CD8-positive, alpha-beta memory T cell (primary cell): ENCODE measurements around the gene TCF7L2. TPM values are rescaled to one million over a fixed set of nuclear protein-coding genes. Genes with fewer than 3 reads are reported as not detected.

Experiments used
- CTCF ChIA-PET: fragments of 350-600 bp; sonication (Branson Sonifier 250); formaldehyde crosslinking; loops from one replicate; lab custom pipeline; 2021; ENCODE audit warnings: antibody characterized with exemption; lab: Charles Lee
- POLR2A ChIA-PET: fragments of 350-600 bp; sonication (Branson Sonifier 250); formaldehyde crosslinking; loops from one replicate; lab custom pipeline; 2021; ENCODE audit warnings: antibody characterized with exemption; lab: Charles Lee
- DNase-seq, 5 donors: peaks; one replicate each; pipeline versions ENCODE4 v3.0.0 to v3.0.0-alpha.2; 2020 to 2022; ENCODE audit warnings: mixed read lengths in 1 of 5
- H3K27ac ChIP-seq: one replicate; pipeline ENCODE4 v1.7.0; 2013; ENCODE audit warnings: low read depth, mild to moderate bottlenecking, low read length, moderate library complexity
- H3K27me3 ChIP-seq: 2 replicates; pipeline ENCODE4 v1.7.0; 2013; ENCODE audit warnings: low read length, mild to moderate bottlenecking; ENCODE audit not compliant: insufficient read depth, poor library complexity, severe bottlenecking
- H3K36me3 ChIP-seq: 2 replicates; pipeline ENCODE4 v1.7.0; 2013; ENCODE audit warnings: mild to moderate bottlenecking, low read length, moderate library complexity; ENCODE audit not compliant: insufficient read depth
- H3K4me1 ChIP-seq: 2 replicates; pipeline ENCODE4 v1.7.0; 2013; ENCODE audit warnings: mild to moderate bottlenecking, low read length, moderate library complexity; ENCODE audit not compliant: insufficient read depth
- H3K4me3 ChIP-seq: 2 replicates; pipeline ENCODE4 v1.7.0; 2013; ENCODE audit warnings: mild to moderate bottlenecking, low read length
- H3K9me3 ChIP-seq: 2 replicates; pipeline ENCODE4 v1.7.0; 2013; ENCODE audit warnings: mild to moderate bottlenecking, low read length
- H3K27ac Mint-ChIP-seq, 8 donors: one replicate each; pipeline ENCODE4 v1.8.0; 2020 to 2021; ENCODE audit warnings: mixed read lengths in 8 of 8, mild to moderate bottlenecking in 6 of 8, inconsistent platforms in 3 of 8, moderate library complexity in 3 of 8
- H3K27me3 Mint-ChIP-seq, 2 donors: one replicate each; pipeline ENCODE4 v1.8.0; 2020 to 2021; ENCODE audit warnings: mixed read lengths in 2 of 2, mild to moderate bottlenecking in 1 of 2, moderate library complexity in 1 of 2
- H3K36me3 Mint-ChIP-seq, 3 donors: one replicate each; pipeline ENCODE4 v1.8.0; 2020 to 2021; ENCODE audit warnings: mixed read lengths in 3 of 3, inconsistent platforms in 1 of 3, mild to moderate bottlenecking in 1 of 3
- H3K4me1 Mint-ChIP-seq, 3 donors: one replicate each; pipeline ENCODE4 v1.8.0; 2020 to 2021; ENCODE audit warnings: mixed read lengths in 3 of 3, inconsistent platforms in 1 of 3, mild to moderate bottlenecking in 1 of 3
- H3K4me3 Mint-ChIP-seq, 7 donors: one replicate each; pipeline ENCODE4 v1.8.0; 2020 to 2021; ENCODE audit warnings: mixed read lengths in 7 of 7, mild to moderate bottlenecking in 6 of 7, moderate library complexity in 4 of 7, inconsistent platforms in 2 of 7
- H3K9me3 Mint-ChIP-seq, 5 donors: one replicate each; pipeline ENCODE4 v1.8.0; 2020 to 2022; ENCODE audit warnings: mixed read lengths in 5 of 5, mild to moderate bottlenecking in 3 of 5, moderate library complexity in 2 of 5, inconsistent platforms in 1 of 5
- polyA plus RNA-seq: library from polyadenylated mRNA; unstranded; fragments of 300-500 nt; fragmentation: Illumina TruSeq; gene quantifications from one replicate; pipeline ENCODE4 v1.2.3, GENCODE V29; 2021
- total RNA-seq, 2 experiments: library from RNA; stranded (reverse); gene quantifications; one replicate each; pipeline ENCODE4 v1.2.3, GENCODE V29; 2021

Gene TCF7L2
- total and polyA plus RNA-seq, 3 experiments from 2014 or later, result 0.81 to 1.8 (median 0.89) TPM

- POLR2A ChIA-PET, result no interaction called here
- CTCF ChIA-PET, result no interaction called here
Measured at GRCh38 chr10:112999102-112999501, 49.1 kb downstream of the TCF7L2 start.

GRCh38 chr10:113000442-113000841 is 50.4 kb downstream of the TCF7L2 start:
- peaks cover 0 to 4% (median 0%) of the 10 kb centered on the region in 5 donors for H3K9me3 Mint-ChIP-seq
- H3K4me3 ChIP-seq, result no peak overlapping the region
- H3K4me1 Mint-ChIP-seq, result peaks cover 7 to 11% (median 8%) of the 10 kb centered on the region in 3 donors
- POLR2A ChIA-PET, result no interaction called here
- H3K9me3 ChIP-seq, result no peaks in the 10 kb centered on the region
- DNase-seq, result no peak
- no peak overlapping the region for H3K27ac ChIP-seq
- peaks cover 5 to 6% of the 10 kb centered on the region in 2 donors for H3K27me3 Mint-ChIP-seq
- H3K27ac Mint-ChIP-seq, result no peak overlapping the region
- H3K4me1 ChIP-seq, result peaks cover 6% of the 10 kb centered on the region
- CTCF ChIA-PET, result no interaction called here
- H3K4me3 Mint-ChIP-seq, result no peak overlapping the region
- H3K36me3 ChIP-seq, result no peaks in the 10 kb centered on the region
- no peaks in the 10 kb centered on the region for H3K36me3 Mint-ChIP-seq
- H3K27me3 ChIP-seq, result no peaks in the 10 kb centered on the region

More at GRCh38 chr10:112999102-112999501, 49.1 kb downstream of the TCF7L2 start:
- H3K27me3 Mint-ChIP-seq, result peaks cover 0 to 5% of the 10 kb centered on the region in 2 donors
- no peak for DNase-seq
- peaks cover 0 to 3% (median 2%) of the 10 kb centered on the region in 3 donors for H3K4me1 Mint-ChIP-seq
- Histone ChIP-seq H3K4me3 (no peak overlapping the region), H3K27me3 (no peaks in the 10 kb centered on the region), H3K9me3 (no peaks in the 10 kb centered on the region), H3K36me3 (no peaks in the 10 kb centered on the region), H3K4me1 (no peaks in the 10 kb centered on the region), H3K27ac (no peak overlapping the region)
- peaks cover 0 to 3% (median 0%) of the 10 kb centered on the region in 5 donors for H3K9me3 Mint-ChIP-seq
- H3K36me3 Mint-ChIP-seq, result peaks cover 0 to 1% (median 0%) of the 10 kb centered on the region in 3 donors
- no peak overlapping the region for H3K4me3 Mint-ChIP-seq
- H3K27ac Mint-ChIP-seq, result peak overlapping the region in 1 of 8 donors; percentile 13

- DNase-seq, result no peak
- ChIA-PET CTCF (no interaction called here), POLR2A (no interaction called here)
- no peaks in the 10 kb centered on the region for H3K9me3 ChIP-seq
- Mint-ChIP-seq H3K9me3 (peaks cover 0 to 4% (median 0%) of the 10 kb centered on the region in 5 donors), H3K27me3 (peaks cover 9 to 11% of the 10 kb centered on the region in 2 donors), H3K36me3 (no peaks in the 10 kb centered on the region), H3K4me3 (no peak overlapping the region), H3K4me1 (peaks cover 13 to 17% (median 14%) of the 10 kb centered on the region in 3 donors), H3K27ac (no peak overlapping the region)
- no peak overlapping the region for H3K27ac ChIP-seq
- H3K4me3 ChIP-seq, result no peak overlapping the region
- H3K36me3 ChIP-seq, result no peaks in the 10 kb centered on the region
- H3K27me3 ChIP-seq, result no peaks in the 10 kb centered on the region
- H3K4me1 ChIP-seq, result peaks cover 12% of the 10 kb centered on the region
Measured at GRCh38 chr10:113000876-113001598, 51.0 kb downstream of the TCF7L2 start.

- no peaks in the 10 kb centered on the region for H3K36me3 ChIP-seq
- POLR2A ChIA-PET, result no interaction called here
- Mint-ChIP-seq H3K36me3 (no peaks in the 10 kb centered on the region), H3K4me3 (no peak overlapping the region), H3K27me3 (peaks cover 8 to 17% of the 10 kb centered on the region in 2 donors), H3K27ac (no peak overlapping the region), H3K4me1 (peaks cover 20 to 25% (median 20%) of the 10 kb centered on the region in 3 donors), H3K9me3 (peaks cover 0 to 4% (median 0%) of the 10 kb centered on the region in 5 donors)
- peaks cover 20% of the 10 kb centered on the region for H3K4me1 ChIP-seq
- no peaks in the 10 kb centered on the region for H3K9me3 ChIP-seq
- H3K27ac ChIP-seq, result no peak overlapping the region
- DNase-seq, result no peak
- no peak overlapping the region for H3K4me3 ChIP-seq
- CTCF ChIA-PET, result no interaction called here
- H3K27me3 ChIP-seq, result peaks cover 4% of the 10 kb centered on the region
Measured at GRCh38 chr10:113001599-113002448, 51.8 kb downstream of the TCF7L2 start.

GRCh38 chr10:113002449-113002777 is 52.4 kb downstream of the TCF7L2 start:
- no peak for DNase-seq
- Histone ChIP-seq H3K27ac (no peak overlapping the region), H3K9me3 (no peaks in the 10 kb centered on the region), H3K27me3 (peaks cover 4% of the 10 kb centered on the region), H3K4me3 (no peak overlapping the region), H3K36me3 (no peaks in the 10 kb centered on the region), H3K4me1 (peaks cover 25% of the 10 kb centered on the region)
- ChIA-PET POLR2A (no interaction called here), CTCF (no interaction called here)
- Mint-ChIP-seq H3K9me3 (peaks cover 0 to 4% (median 0%) of the 10 kb centered on the region in 5 donors), H3K4me3 (no peak overlapping the region), H3K4me1 (peaks cover 26 to 31% (median 26%) of the 10 kb centered on the region in 3 donors), H3K36me3 (no peaks in the 10 kb centered on the region), H3K27ac (no peak overlapping the region), H3K27me3 (peaks cover 9 to 21% of the 10 kb centered on the region in 2 donors)

GRCh38 chr10:113003052-113003451 is 53.0 kb downstream of the TCF7L2 start:
- peaks cover 10 to 22% of the 10 kb centered on the region in 2 donors for H3K27me3 Mint-ChIP-seq
- Histone ChIP-seq H3K36me3 (no peaks in the 10 kb centered on the region), H3K27ac (no peak overlapping the region), H3K9me3 (no peaks in the 10 kb centered on the region), H3K4me3 (no peak overlapping the region), H3K27me3 (peaks cover 4% of the 10 kb centered on the region), H3K4me1 (peaks cover 32% of the 10 kb centered on the region)
- H3K36me3 Mint-ChIP-seq, result no peaks in the 10 kb centered on the region
- DNase-seq, result no peak
- H3K4me1 Mint-ChIP-seq, result peaks cover 32 to 37% (median 33%) of the 10 kb centered on the region in 3 donors
- no peak overlapping the region for H3K4me3 Mint-ChIP-seq
- no peak overlapping the region for H3K27ac Mint-ChIP-seq
- H3K9me3 Mint-ChIP-seq, result peaks cover 0 to 4% (median 0%) of the 10 kb centered on the region in 5 donors
- ChIA-PET CTCF (no interaction called here), POLR2A (no interaction called here)

DNA sequence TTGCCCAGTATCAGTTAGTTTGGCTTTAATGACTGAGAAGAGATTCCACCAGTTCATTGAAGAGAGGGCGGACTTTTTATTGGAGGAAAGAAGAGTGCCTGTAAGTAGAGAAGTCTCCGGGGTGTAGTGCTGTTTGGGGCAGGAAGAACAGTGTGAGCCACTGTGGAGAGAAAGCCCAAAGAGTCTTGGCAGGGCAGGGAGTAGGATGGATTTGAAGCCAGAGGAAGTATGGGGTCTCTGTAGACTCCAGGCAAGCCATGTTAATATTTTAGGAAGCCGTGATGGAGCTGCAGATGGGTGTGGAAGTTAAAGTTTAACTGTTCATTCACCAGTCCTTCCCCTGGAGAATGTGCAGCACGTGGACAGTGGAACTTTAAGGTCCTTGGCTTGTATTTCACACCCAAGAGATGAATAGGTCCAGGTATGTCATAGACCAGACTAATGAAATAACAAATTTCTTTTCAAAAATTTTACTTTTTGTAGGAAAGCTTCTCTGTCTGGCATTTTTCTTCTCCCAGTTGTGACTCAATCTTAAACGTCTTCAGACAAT is 54.1 kb downstream of the TCF7L2 start:
- no peaks in the 10 kb centered on the region for H3K36me3 Mint-ChIP-seq
- POLR2A ChIA-PET, result no interaction called here

More for the DNA sequence above, 54.1 kb downstream of the TCF7L2 start:
- no peak for DNase-seq
- CTCF ChIA-PET, result no interaction called here
- Mint-ChIP-seq H3K27me3 (peaks cover 10 to 26% of the 10 kb centered on the region in 2 donors), H3K9me3 (peaks cover 0 to 4% (median 0%) of the 10 kb centered on the region in 5 donors), H3K27ac (no peak overlapping the region), H3K4me3 (peak overlapping the region in 2 of 7 donors; percentile 13 to 29), H3K4me1 (peaks cover 38 to 45% (median 42%) of the 10 kb centered on the region in 3 donors)
- Histone ChIP-seq H3K4me1 (peaks cover 34% of the 10 kb centered on the region), H3K36me3 (no peaks in the 10 kb centered on the region), H3K27me3 (peaks cover 9% of the 10 kb centered on the region), H3K4me3 (no peak overlapping the region), H3K9me3 (no peaks in the 10 kb centered on the region), H3K27ac (no peak overlapping the region)
